ENCODE results near the gene SCNN1G. TPM values are rescaled to one million over a fixed set of nuclear protein-coding genes. Genes with fewer than 3 reads are reported as not detected.
A peak's percentile ranks its signal among the peaks of the same experiment; 100 is the strongest.

Gene SCNN1G
- total and polyA plus RNA-seq, 2 of the 13 experiments (the other 11 are each of a cell fraction or from before 2014, with no cell fraction given), result not detected

DNA sequence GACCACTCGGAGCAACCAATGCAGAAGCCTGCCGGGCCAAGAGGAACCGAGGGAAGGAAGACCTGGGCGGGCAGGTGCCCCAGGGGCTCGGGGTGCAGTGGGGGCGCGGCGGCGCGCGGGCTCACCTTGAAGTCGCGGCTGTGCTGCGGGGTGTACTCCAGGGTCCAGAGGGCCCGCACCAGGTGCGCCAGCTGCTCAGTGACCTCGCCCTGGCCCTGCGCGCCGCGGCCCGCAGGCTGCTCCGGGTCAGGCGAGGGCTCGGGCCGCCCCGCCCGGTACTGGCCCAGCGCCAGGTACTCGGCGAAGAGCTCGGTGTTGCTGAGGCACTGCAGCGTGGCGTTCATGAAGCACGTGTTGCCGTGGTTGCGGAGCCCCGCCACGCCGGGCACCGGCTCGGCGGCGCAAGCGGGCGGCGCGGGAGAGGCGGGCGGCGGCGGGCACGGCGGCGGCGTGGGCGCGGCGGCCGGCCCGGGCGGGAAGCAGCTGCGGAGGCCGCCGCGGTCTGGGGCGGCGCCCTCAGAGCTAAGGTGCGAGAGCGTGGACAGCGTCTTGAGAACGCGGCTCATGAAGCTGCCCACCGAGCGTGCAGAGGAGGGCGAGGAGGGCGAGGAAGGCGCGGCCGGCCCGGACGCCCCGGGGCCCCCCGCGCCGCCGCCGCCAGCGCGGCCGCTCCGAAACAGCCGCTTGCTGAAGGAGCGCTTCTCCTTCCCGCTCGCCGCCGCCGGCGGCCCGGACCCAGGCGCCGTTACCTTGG lies 33.9 kb upstream of the SCNN1G start (continued):
- no peak for TF ChIP-seq ZNF569 (CRISPR knock-in tag; IDR thresholded peaks at IDR 0.05; ENCODE audit: borderline replicate concordance)
- TF ChIP-seq, protein P1, sequence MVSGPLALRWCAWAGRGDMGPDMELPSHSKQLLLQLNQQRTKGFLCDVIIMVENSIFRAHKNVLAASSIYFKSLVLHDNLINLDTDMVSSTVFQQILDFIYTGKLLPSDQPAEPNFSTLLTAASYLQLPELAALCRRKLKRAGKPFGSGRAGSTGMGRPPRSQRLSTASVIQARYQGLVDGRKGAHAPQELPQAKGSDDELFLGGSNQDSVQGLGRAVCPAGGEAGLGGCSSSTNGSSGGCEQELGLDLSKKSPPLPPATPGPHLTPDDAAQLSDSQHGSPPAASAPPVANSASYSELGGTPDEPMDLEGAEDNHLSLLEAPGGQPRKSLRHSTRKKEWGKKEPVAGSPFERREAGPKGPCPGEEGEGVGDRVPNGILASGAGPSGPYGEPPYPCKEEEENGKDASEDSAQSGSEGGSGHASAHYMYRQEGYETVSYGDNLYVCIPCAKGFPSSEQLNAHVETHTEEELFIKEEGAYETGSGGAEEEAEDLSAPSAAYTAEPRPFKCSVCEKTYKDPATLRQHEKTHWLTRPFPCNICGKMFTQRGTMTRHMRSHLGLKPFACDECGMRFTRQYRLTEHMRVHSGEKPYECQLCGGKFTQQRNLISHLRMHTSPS (CRISPR knock-in tag; IDR thresholded peaks at IDR 0.05; ENCODE audit: low read depth), result no peak
- no peak for TF ChIP-seq RAD51 (IDR thresholded peaks at IDR 0.05; ENCODE audit: borderline replicate concordance)
- TF ChIP-seq ZNF350 (CRISPR knock-in tag; IDR thresholded peaks at IDR 0.05; ENCODE audit: borderline replicate concordance, low read depth), result no peak
- no peak for TF ChIP-seq SMARCC2 (IDR thresholded peaks at IDR 0.05)
- TF ChIP-seq KMT2B (CRISPR knock-in tag; IDR thresholded peaks at IDR 0.05), result peak; percentile 46; the same call in 1 of the 2 replicates
- TF ChIP-seq TCF7L2 (IDR thresholded peaks at IDR 0.05; ENCODE audit: low read depth, low read length), result no peak
- TF ChIP-seq NR1H2 (CRISPR knock-in tag; IDR thresholded peaks at IDR 0.05; ENCODE audit: borderline replicate concordance, low read depth), result peak; percentile 66
- peak; percentile 84 for TF ChIP-seq ZMYM4 (CRISPR knock-in tag; IDR thresholded peaks at IDR 0.05)
- TF ChIP-seq, protein P2, sequence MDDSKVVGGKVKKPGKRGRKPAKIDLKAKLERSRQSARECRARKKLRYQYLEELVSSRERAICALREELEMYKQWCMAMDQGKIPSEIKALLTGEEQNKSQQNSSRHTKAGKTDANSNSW (CRISPR knock-in tag; IDR thresholded peaks at IDR 0.05; ENCODE audit: borderline replicate concordance), result no peak
- TF ChIP-seq HDAC2 (CRISPR knock-in tag; IDR thresholded peaks at IDR 0.05), result peak; percentile 48; the same call in 1 of the 2 replicates
- TF ChIP-seq, protein P3, sequence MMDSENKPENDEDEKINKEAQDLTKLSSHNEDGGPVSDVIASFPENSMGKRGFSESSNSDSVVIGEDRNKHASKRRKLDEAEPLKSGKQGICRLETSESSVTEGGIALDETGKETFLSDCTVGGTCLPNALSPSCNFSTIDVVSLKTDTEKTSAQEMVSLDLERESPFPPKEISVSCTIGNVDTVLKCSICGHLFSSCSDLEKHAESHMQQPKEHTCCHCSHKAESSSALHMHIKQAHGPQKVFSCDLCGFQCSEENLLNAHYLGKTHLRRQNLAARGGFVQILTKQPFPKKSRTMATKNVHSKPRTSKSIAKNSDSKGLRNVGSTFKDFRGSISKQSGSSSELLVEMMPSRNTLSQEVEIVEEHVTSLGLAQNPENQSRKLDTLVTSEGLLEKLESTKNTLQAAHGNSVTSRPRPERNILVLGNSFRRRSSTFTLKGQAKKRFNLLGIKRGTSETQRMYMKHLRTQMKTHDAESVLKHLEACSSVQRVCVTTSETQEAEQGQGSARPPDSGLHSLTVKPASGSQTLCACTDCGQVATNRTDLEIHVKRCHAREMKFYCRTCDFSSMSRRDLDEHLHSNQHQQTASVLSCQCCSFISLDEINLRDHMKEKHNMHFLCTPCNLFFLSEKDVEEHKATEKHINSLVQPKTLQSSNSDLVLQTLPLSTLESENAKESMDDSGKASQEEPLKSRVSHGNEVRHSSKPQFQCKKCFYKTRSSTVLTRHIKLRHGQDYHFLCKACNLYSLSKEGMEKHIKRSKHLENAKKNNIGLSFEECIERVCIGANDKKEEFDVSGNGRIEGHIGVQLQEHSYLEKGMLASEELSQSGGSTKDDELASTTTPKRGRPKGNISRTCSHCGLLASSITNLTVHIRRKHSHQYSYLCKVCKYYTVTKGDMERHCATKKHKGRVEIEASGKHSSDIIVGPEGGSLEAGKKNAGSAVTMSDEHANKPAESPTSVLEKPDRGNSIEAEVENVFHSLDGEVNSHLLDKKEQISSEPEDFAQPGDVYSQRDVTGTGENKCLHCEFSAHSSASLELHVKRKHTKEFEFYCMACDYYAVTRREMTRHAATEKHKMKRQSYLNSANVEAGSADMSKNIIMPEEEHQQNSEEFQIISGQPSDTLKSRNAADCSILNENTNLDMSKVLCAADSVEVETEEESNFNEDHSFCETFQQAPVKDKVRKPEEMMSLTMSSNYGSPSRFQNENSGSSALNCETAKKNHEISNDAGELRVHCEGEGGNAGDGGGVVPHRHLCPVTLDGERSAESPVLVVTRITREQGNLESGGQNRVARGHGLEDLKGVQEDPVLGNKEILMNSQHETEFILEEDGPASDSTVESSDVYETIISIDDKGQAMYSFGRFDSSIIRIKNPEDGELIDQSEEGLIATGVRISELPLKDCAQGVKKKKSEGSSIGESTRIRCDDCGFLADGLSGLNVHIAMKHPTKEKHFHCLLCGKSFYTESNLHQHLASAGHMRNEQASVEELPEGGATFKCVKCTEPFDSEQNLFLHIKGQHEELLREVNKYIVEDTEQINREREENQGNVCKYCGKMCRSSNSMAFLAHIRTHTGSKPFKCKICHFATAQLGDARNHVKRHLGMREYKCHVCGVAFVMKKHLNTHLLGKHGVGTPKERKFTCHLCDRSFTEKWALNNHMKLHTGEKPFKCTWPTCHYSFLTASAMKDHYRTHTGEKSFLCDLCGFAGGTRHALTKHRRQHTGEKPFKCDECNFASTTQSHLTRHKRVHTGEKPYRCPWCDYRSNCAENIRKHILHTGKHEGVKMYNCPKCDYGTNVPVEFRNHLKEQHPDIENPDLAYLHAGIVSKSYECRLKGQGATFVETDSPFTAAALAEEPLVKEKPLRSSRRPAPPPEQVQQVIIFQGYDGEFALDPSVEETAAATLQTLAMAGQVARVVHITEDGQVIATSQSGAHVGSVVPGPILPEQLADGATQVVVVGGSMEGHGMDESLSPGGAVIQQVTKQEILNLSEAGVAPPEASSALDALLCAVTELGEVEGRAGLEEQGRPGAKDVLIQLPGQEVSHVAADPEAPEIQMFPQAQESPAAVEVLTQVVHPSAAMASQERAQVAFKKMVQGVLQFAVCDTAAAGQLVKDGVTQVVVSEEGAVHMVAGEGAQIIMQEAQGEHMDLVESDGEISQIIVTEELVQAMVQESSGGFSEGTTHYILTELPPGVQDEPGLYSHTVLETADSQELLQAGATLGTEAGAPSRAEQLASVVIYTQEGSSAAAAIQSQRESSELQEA (CRISPR knock-in tag; IDR thresholded peaks at IDR 0.05; ENCODE audit: not compliant biosample characterization), result peak; percentile 91
- TF ChIP-seq, protein P4, sequence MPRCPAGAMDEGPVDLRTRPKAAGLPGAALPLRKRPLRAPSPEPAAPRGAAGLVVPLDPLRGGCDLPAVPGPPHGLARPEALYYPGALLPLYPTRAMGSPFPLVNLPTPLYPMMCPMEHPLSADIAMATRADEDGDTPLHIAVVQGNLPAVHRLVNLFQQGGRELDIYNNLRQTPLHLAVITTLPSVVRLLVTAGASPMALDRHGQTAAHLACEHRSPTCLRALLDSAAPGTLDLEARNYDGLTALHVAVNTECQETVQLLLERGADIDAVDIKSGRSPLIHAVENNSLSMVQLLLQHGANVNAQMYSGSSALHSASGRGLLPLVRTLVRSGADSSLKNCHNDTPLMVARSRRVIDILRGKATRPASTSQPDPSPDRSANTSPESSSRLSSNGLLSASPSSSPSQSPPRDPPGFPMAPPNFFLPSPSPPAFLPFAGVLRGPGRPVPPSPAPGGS (CRISPR knock-in tag; IDR thresholded peaks at IDR 0.05), result peak; percentile 94
- no peak for TF ChIP-seq FOXP1 (IDR thresholded peaks at IDR 0.05)
- no peak for TF ChIP-seq FOXP1 (CRISPR knock-in tag; IDR thresholded peaks at IDR 0.05)
- TF ChIP-seq, protein P5, sequence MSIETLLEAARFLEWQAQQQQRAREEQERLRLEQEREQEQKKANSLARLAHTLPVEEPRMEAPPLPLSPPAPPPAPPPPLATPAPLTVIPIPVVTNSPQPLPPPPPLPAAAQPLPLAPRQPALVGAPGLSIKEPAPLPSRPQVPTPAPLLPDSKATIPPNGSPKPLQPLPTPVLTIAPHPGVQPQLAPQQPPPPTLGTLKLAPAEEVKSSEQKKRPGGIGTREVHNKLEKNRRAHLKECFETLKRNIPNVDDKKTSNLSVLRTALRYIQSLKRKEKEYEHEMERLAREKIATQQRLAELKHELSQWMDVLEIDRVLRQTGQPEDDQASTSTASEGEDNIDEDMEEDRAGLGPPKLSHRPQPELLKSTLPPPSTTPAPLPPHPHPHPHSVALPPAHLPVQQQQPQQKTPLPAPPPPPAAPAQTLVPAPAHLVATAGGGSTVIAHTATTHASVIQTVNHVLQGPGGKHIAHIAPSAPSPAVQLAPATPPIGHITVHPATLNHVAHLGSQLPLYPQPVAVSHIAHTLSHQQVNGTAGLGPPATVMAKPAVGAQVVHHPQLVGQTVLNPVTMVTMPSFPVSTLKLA (IDR thresholded peaks at IDR 0.05), result peak; percentile 59; the same call in 1 of the 2 replicates

All from HepG2 (cell line).